GM06990 (cell line): Measurements from ENCODE around the gene KATNIP.

ENCODE experiments used
- DNase-seq: peaks from one replicate; pipeline ENCODE4 v3.0.0-alpha.2; 2011; ENCODE audit not compliant: insufficient read length; ENCODE audit errors: extremely low read depth
- H3K27me3 ChIP-seq: replicated peaks from 2 replicates; pipeline ENCODE4 v1.6.0; 2011; ENCODE audit warnings: low read length; ENCODE audit not compliant: control insufficient read depth, insufficient read depth
- H3K36me3 ChIP-seq: 2 replicates; pipeline ENCODE4 v1.5.1; 2011; ENCODE audit warnings: low read length; ENCODE audit not compliant: control insufficient read depth, insufficient read depth
- H3K4me3 ChIP-seq: replicated peaks from 2 replicates; pipeline ENCODE4 v1.5.1; 2011; ENCODE audit warnings: low read depth, mild to moderate bottlenecking, control low read depth, low read length
- CTCF ChIP-seq: IDR thresholded peaks from 2 replicates; pipeline ENCODE4 v1.5.1; 2011; ENCODE audit warnings: low read length, control low read depth, mild to moderate bottlenecking, inconsistent platforms; ENCODE audit not compliant: insufficient read depth, poor library complexity, severe bottlenecking

KATNIP gene

GRCh38 chr16:27508476-27508875, 41.5 kb upstream of the KATNIP start:
- Histone ChIP-seq H3K4me3 (no peak overlapping the region), H3K27me3 (no peaks in the 10 kb centered on the region), H3K36me3 (peaks cover 40% of the 10 kb centered on the region)
- no peak for TF ChIP-seq CTCF
- no peak for DNase-seq

GRCh38 chr16:27511657-27512448, 38.1 kb upstream of the KATNIP start:
- no peak overlapping the region for H3K4me3 ChIP-seq
- no peak for TF ChIP-seq CTCF
- no peak for DNase-seq
- H3K27me3 ChIP-seq = no peaks in the 10 kb centered on the region
- H3K36me3 ChIP-seq = peaks cover 23% of the 10 kb centered on the region

DNA sequence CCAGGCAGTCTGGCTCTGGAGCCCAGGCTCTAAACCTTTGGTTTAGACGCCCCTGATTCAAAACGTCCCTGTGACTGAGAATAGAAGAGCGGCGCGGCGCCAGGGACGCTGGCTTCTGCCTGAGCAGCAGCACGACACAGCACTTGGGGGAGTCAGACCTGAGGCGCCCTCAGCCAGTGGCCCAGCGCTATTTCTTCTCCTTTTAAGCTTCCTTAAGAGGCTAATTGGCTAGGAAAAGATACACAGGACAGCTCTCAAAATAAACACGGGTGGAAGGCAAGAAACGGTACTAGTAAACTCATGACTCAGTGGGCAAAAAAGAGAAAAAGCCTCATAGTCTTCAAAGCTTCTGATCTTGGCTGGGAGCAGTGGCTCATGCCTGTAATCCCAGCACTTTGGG, 35.1 kb upstream of the KATNIP start:
- no peak for TF ChIP-seq CTCF
- Histone ChIP-seq H3K27me3 (no peaks in the 10 kb centered on the region), H3K4me3 (no peak overlapping the region), H3K36me3 (peaks cover 22% of the 10 kb centered on the region)
- DNase-seq = no peak

DNA sequence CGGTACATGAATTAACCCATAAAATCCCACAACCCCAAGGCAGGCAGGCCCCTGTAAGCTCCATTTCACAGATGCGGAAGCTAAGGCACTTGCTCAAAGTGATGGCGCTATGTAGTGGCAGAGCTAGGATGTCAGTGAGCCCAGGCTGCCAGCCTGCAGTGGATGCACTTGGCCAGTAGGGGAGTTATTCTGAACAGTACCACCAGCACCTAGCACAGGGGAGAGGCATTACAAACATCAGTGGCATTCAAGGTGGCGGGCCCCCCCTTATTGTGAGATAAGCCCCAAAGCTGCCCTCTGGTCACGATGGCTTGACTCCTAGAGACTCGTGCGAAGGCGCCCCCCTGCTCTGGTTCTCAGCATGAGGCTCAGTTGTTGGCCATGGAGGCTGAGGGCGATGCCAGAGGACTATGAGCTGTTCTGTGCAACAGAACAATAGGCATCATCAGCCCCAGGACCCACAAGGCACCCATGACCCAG, 34.0 kb upstream of the KATNIP start:
- peaks cover 19% of the 10 kb centered on the region for H3K36me3 ChIP-seq
- no peak overlapping the region for H3K4me3 ChIP-seq
- H3K27me3 ChIP-seq = no peaks in the 10 kb centered on the region
- DNase-seq = no peak
- peak; percentile 83 for TF ChIP-seq CTCF

DNA sequence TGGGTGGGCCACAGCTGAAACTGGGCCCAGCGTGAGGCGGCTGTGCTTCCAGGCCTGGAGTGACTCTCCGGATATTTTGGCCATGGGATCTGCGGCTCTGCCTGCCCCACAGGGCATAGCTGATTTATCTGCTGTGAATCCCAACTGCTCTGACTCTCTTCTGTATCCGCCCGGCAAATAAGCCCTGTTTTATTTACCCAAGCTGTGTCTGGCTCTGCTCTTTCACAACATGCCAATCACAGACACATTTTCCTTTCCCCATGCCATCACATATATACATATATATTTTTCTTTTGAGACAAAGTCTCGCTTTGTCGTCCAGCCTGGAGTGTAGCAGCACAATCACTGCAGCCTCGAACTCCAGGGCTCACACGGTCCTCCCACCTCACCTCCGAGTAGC, 33.6 kb upstream of the KATNIP start:
- Histone ChIP-seq H3K27me3 (no peaks in the 10 kb centered on the region), H3K36me3 (peaks cover 16% of the 10 kb centered on the region), H3K4me3 (no peak overlapping the region)
- DNase-seq = no peak
- no peak for TF ChIP-seq CTCF

GRCh38 chr16:27517664-27518063, 32.3 kb upstream of the KATNIP start:
- Histone ChIP-seq H3K4me3 (no peak overlapping the region), H3K36me3 (peaks cover 11% of the 10 kb centered on the region), H3K27me3 (no peaks in the 10 kb centered on the region)
- TF ChIP-seq CTCF = no peak
- no peak for DNase-seq
